ENCODE data around the gene NPTX1.

NPTX1 gene

GRCh38 chr17:80422981-80423380 lies 53.4 kb downstream of the NPTX1 start:
- Mint-ChIP-seq H3K9me3 (no peaks in the 10 kb centered on the region), H3K27me3 (no peaks in the 10 kb centered on the region), H3K36me3 (peaks cover 15 to 16% of the 10 kb centered on the region in 2 donors), H3K27ac (no peak overlapping the region), H3K4me1 (peaks cover 32 to 39% of the 10 kb centered on the region in 2 donors), H3K4me3 (no peak overlapping the region)
- DNase-seq: no peak
- no peak for ATAC-seq (replicated peaks)

DNA sequence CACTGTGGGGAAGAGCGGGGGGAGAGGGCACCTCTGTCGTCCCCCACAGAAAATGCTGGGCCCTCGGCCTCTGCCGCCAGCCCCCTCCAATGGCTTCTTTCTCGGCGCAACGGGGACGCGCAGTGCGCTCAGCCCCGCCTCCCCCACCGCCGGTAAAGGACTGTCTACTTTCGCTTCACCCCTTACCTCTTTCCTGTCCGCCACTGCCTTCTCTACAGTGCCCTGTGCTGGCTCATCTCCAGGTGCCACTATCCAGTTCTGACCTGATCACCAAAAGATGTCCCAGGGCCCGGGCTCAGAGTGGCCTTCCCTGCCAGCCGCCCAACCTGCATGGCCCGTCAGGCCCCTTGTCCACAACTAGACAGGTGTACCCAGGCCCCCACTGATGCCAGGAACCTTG lies 54.1 kb downstream of the NPTX1 start:
- H3K36me3 Mint-ChIP-seq: peaks cover 16 to 22% of the 10 kb centered on the region in 2 donors
- H3K27ac Mint-ChIP-seq: peak overlapping the region; percentile 77
- DNase-seq: no peak
- H3K9me3 Mint-ChIP-seq: no peaks in the 10 kb centered on the region
- no peak for ATAC-seq (replicated peaks)
- peaks cover 32 to 45% of the 10 kb centered on the region in 2 donors for H3K4me1 Mint-ChIP-seq
- H3K4me3 Mint-ChIP-seq: no peak overlapping the region
- no peaks in the 10 kb centered on the region for H3K27me3 Mint-ChIP-seq

GRCh38 chr17:80421381-80422090 lies 54.9 kb downstream of the NPTX1 start:
- Mint-ChIP-seq H3K36me3 (peaks cover 16 to 25% of the 10 kb centered on the region in 2 donors), H3K27ac (no peak overlapping the region)

GRCh38 chr17:80419255-80419654 lies 57.2 kb downstream of the NPTX1 start:
- H3K9me3 Mint-ChIP-seq: no peaks in the 10 kb centered on the region
- H3K4me3 Mint-ChIP-seq: no peak overlapping the region
- H3K4me1 Mint-ChIP-seq: peaks cover 22 to 39% of the 10 kb centered on the region in 2 donors
- H3K27me3 Mint-ChIP-seq: peaks cover 0 to 1% of the 10 kb centered on the region in 2 donors
- ATAC-seq (replicated peaks) (no peak), DNase-seq (no peak)
- peaks cover 18 to 29% of the 10 kb centered on the region in 2 donors for H3K36me3 Mint-ChIP-seq
- H3K27ac Mint-ChIP-seq: no peak overlapping the region

More at GRCh38 chr17:80421381-80422090, 54.9 kb downstream of the NPTX1 start:
- no peak for ATAC-seq (replicated peaks)
- Mint-ChIP-seq H3K4me1 (peaks cover 29 to 45% of the 10 kb centered on the region in 2 donors), H3K4me3 (no peak overlapping the region), H3K9me3 (no peaks in the 10 kb centered on the region), H3K27me3 (no peaks in the 10 kb centered on the region)
- no peak for DNase-seq

GRCh38 chr17:80418589-80418988 lies 57.8 kb downstream of the NPTX1 start:
- H3K27me3 Mint-ChIP-seq: peaks cover under 1 to 4% of the 10 kb centered on the region in 2 donors
- no peak for ATAC-seq (replicated peaks)
- H3K36me3 Mint-ChIP-seq: peaks cover 15 to 29% of the 10 kb centered on the region in 2 donors
- H3K4me3 Mint-ChIP-seq: no peak overlapping the region
- H3K4me1 Mint-ChIP-seq: peaks cover 19 to 36% of the 10 kb centered on the region in 2 donors
- no peak for DNase-seq
- H3K9me3 Mint-ChIP-seq: no peaks in the 10 kb centered on the region
- H3K27ac Mint-ChIP-seq: no peak overlapping the region

Measured in stimulated activated naive B cell treated with anti-CD40 and anti-IgM and Interleukin-4, amounts not matched to agents 10 μg/mL and 1 μg/mL and 100 μg/mL, for 72 hours (primary cell).